ENCODE results near the gene S100A3. TPM values are rescaled to one million over a fixed set of nuclear protein-coding genes. Genes with fewer than 3 reads are reported as not detected.

Gene S100A3, protein sequence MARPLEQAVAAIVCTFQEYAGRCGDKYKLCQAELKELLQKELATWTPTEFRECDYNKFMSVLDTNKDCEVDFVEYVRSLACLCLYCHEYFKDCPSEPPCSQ
- 0.50 and 3.1 TPM in 2 replicates for total RNA-seq

DNA sequence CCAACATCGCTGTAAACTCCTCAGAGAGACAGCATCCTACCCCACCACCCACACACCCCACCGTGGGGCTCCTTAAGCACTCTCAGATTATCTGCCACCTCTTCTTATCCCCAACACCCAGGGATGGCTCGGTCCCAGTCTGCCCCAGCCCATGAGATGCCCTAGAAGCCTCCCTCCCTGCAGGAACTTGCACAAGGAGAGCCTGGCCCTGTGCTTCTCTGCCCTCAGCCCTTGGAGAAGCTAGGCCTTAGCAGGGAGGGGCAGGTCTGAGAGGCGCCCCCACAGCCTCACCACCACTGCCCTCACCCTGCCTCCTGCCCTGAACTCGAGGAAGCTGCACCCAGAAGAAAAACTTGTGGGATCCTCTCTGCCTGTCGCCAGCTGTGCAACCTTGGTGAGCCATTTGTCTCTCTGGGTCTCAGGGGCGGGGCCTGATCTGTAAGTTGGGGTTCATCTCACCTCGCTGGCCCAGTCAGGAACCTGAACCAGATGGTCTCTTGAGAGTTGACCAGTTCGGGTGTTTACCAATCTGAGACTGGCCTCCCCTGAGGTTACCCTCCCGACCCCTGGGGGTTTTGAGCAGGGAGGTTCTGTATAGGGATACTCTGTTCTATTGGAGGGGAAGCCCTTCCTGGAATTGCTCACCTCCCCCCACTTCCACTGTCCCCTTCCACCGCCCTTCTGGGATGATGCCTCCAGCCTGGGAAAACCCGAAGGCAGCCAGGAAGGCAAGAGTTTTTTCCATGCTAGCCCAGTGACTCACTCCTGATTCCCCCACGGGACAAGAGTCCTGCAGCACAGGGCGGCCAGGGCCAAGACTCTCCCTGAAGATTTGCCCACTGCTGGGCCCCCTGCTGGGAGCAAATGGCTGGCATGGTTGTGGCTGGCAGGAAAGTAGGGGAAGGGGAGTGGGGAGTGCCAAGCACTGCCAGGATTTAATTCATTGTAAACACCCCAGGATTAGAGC lies at the start of gene S100A3:
Gene S100A3 (minus strand): TSS at position 537 of the 967 bp plus-strand sequence. CDS start 773 bp downstream, outside the sequence.

DNA sequence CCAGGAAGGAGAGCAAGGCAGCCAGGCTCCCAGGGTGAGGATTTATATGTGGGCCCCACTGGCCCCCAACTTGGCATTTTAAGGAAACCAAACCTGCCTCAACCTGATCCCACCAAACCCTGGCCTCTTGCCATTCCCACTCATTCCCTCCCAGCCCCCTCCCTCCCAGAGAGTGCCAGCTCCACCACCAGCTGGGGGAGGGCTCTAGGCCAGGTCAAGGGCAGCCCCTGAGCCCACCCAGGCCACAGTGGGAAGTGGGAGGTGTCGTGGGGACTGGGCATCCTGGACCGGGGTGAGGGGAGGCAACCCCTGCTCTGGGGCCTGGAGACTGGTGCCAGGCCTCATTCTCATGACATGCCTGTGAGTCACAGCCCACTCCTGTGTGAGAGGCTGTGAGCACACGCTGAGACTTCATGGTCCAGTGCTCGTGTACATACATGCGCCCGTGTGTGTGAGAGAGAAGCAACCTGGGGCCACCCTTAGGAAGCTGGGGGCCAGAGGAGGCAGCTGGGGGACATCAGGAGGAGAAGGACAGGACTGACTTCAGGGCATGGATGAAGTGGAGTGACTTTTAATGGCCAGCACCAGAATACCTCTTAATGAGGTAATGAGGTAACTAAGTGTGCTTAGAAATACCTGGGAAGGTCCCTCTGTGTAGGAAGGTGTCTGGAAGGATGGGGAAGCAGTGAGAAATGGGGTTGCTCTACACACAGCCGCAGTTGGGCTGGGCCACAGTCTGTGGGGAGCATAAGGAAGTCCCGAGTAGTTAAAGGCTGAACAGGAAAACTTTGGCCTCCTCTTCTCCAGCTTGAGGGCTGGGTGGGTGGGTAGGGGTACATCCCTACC lies 16.7 kb upstream of the S100A3 start, which contains the start of gene S100A2:
Gene S100A2 (minus strand): TSS at position 316 of the 846 bp plus-strand sequence. CDS start 1,967 bp downstream, outside the sequence.

DNA sequence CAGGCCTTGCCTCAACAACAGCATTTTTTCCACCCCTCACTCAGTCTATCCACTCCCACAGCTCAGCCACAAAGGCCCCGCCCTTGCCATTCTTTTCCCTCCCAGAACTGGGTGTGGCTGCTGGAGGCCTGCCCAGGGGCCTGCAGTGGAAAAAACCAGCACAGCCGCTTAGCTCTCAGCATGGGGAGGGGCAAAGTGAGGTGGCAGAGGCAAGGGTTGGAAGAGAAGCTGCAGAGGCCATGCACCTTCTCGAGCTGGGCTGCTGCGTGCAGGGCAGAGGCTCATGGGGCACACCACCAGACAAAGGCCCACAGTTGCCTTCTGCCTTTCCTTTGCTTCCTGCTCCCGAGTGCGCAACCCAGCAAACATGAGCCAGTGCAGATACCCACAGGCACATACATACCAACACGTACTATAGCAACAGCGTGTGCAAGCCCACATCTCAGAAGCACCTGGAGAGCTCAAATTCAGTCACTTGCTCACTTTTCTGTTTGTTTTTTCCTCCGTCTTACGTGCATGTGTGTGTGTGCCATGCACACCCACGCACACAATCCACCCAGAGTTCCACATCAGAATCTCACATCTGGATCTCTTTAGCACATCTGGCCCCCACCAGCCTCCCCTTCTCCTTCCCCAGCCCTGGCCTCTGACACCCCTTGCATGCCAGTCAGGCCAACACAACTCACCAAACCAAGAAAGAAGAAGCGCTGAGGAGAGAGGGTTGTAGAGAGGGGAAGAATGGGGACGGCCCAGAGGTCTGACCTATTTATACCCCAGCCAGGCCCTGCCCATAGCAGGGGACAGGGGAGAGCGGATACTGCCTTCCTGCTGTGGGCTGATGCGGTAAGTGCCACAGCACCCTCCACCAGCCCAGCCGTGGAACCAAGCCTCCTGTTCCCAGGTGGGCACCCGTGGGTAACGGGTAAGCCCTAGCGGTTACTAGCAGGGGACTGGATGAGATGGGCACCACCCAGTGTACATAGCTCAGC lies 3.7 kb downstream of the S100A3 start, which contains the start of gene S100A4:
Gene S100A4 (minus strand): TSS at position 740 of the 989 bp plus-strand sequence. CDS start 1,012 bp downstream, outside the sequence.

DNA sequence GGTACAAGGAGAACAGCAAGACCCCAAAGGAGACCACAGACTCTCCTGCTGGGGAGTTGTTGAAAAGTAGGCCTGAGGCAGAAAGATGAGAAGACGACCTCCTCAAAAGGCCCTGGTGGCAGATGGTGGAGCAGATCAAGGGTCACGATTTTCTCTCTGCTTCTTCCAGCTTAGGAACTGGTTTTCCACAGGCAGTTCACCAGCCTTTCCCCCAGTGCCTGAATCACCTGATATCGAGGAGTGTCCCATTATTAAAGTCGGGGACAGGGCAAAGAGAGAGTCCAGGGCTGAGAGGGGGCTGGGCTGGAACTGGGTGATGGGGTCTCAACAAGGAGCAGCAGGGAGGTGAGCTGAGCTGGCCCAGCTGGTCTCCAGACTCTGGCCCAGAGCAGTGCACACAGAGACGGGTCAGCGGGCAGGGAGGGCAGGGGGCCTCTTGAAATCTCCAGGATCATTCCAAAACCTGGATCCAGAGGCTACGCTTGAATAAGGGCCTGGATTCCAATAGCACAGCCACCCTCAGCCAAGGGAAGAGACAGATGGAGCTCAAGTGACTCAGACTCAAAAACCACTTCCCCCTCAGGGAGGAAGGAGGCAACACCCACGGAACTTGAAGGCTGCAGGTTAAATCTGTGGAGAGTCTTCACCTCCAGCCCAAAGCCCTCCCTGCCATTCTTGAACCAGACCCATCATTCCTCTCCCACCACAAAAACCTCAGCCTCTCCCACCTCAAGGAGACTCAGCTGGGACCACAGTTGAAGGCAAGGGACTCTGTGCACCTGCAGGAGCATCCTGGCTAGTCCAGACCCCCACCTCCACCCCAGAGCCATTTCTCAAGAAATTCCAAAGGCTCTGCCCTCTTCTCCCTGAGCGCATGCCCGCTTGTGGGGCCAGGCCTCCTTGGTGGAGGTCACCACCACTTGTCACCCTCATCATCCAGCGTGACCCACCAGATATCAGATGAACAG lies 8.4 kb downstream of the S100A3 start, which contains the start of gene S100A5:
Gene S100A5 (minus strand): TSS at position 541 of the 968 bp plus-strand sequence. CDS start 743 bp downstream, outside the sequence.

DNA sequence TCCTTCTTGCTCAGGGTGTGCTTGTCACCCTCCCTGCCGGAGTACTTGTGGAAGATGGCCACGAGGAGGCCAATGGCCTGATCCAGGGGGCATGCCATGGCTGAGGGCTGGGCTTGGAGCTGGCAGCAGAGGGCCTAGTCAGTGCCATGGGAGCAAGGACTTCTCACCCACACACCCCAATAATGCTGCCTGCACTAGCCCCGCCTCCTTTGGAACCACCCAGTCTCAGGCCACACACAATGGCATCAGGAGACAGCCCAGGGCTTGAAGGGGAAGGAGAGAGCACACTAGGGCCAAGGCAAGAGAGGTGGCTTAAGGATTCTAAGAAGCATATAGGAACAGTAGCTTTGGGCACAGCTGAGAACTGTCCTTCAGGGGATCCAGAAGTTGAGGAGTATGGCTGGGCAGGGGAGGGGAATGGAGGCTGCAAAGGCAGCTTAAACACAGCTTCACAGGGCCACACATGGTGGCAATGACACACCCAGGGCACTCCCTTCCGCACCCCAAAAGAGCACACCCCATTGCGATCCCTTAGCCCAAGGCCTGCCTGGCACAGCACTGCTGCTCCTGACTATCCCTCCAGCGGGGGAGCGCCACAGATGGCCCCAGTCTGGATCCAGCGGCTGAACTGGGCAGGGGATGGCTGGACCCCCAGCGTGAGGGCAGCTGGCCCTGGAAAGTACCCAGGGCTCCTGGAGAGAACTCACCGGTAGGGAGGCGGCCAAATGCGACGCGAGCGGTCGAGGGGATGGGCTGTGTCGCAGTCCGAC lies 13.6 kb downstream of the S100A3 start, which contains the start of gene S100A6:
Gene S100A6 (minus strand): TSS at position 750 of the 770 bp plus-strand sequence. CDS start 652 bp downstream, at position 98.

Other genes starting within 250 kb of the S100A3 start
- 0.16 TPM in 1 of 2 replicates, not detected in the other for gene PGLYRP3, start 236.3 kb downstream of the S100A3 start, total RNA-seq
- gene PGLYRP4, start 200.4 kb downstream of the S100A3 start, total RNA-seq: not detected in 2 replicates
- gene S100A9, start 191.4 kb downstream of the S100A3 start, total RNA-seq: 0.97 and 1.2 TPM in 2 replicates
- not detected in 2 replicates for gene S100A12, start 173.6 kb downstream of the S100A3 start, total RNA-seq
- not detected in 2 replicates for gene S100A8, start 158.2 kb downstream of the S100A3 start, total RNA-seq
- not detected in 2 replicates for gene S100A7A, start 132.7 kb downstream of the S100A3 start, total RNA-seq
- not detected in 2 replicates for gene S100A7, start 88.6 kb downstream of the S100A3 start, total RNA-seq
- gene S100A6, start 13.3 kb downstream of the S100A3 start, total RNA-seq: 401 and 1,159 TPM in 2 replicates
- not detected in 2 replicates for gene S100A5, start 8.3 kb downstream of the S100A3 start, total RNA-seq
- 2.6 and 4.0 TPM in 2 replicates for gene S100A4, start 3.5 kb downstream of the S100A3 start, total RNA-seq
- 1.3 and 1.5 TPM in 2 replicates for gene S100A2, start 16.6 kb upstream of the S100A3 start, total RNA-seq
- 326 and 366 TPM in 2 replicates for gene S100A16, start 63.9 kb upstream of the S100A3 start, total RNA-seq
- not detected in 2 replicates for gene S100A14, start 67.1 kb upstream of the S100A3 start, total RNA-seq
- 68.5 and 259 TPM in 2 replicates for gene S100A13, start 78.2 kb upstream of the S100A3 start, total RNA-seq
- gene S100A1, start 79.2 kb upstream of the S100A3 start, total RNA-seq: under 0.01 TPM in 1 of 2 replicates, not detected in the other
- gene CHTOP, start 84.8 kb upstream of the S100A3 start, total RNA-seq: 20.4 and 43.0 TPM in 2 replicates
- 32.3 and 41.4 TPM in 2 replicates for gene SNAPIN, start 109.4 kb upstream of the S100A3 start, total RNA-seq
- 204 and 230 TPM in 2 replicates for gene ILF2, start 121.7 kb upstream of the S100A3 start, total RNA-seq
- gene NPR1, start 129.4 kb upstream of the S100A3 start, total RNA-seq: 19.4 and 30.6 TPM in 2 replicates
- gene INTS3, start 178.8 kb upstream of the S100A3 start, total RNA-seq: 22.0 and 41.3 TPM in 2 replicates
- gene SLC27A3, start 226.1 kb upstream of the S100A3 start, total RNA-seq: 19.4 and 29.0 TPM in 2 replicates

All from bladder microvascular endothelial cell (primary cell).